Neural crest cell (in vitro differentiated cells): ENCODE results near the gene SF3A1. TPM values are rescaled to one million over a fixed set of nuclear protein-coding genes. Genes with fewer than 3 reads are reported as not detected.
A peak's percentile ranks its signal among the peaks of the same experiment; 100 is the strongest.

ENCODE experiments used
- DNase-seq: peaks from one replicate; pipeline ENCODE4 v3.0.0; 2021; ENCODE audit warnings: low read depth, mixed read lengths, low spot score
- H3K27ac Mint-ChIP-seq: one replicate; pipeline ENCODE4 v1.8.0; 2021; ENCODE audit warnings: mild to moderate bottlenecking, mixed read lengths; ENCODE audit not compliant: unreplicated experiment
- H3K27me3 Mint-ChIP-seq: 2 replicates; pipeline ENCODE4 v1.8.0; 2021; ENCODE audit warnings: low read depth, mild to moderate bottlenecking, mixed read lengths
- H3K36me3 Mint-ChIP-seq: 2 replicates; pipeline ENCODE4 v1.8.0; 2021; ENCODE audit warnings: low read depth, mild to moderate bottlenecking, mixed read lengths
- H3K4me1 Mint-ChIP-seq: 2 replicates; pipeline ENCODE4 v1.8.0; 2021; ENCODE audit warnings: mixed read lengths
- H3K4me3 Mint-ChIP-seq: one replicate; pipeline ENCODE4 v1.8.0; 2021; ENCODE audit warnings: mild to moderate bottlenecking, mixed read lengths
- H3K9me3 Mint-ChIP-seq: 2 replicates; pipeline ENCODE4 v1.8.0; 2021; ENCODE audit warnings: mixed read lengths
- CTCF ChIP-seq: fragments of 200-600 bp; sonication (generic); conservative IDR thresholded peaks from 2 replicates; pipeline ENCODE4 v1.5.0; 2021; ENCODE audit warnings: antibody characterized with exemption, mild to moderate bottlenecking
- total RNA-seq: library from RNA; stranded (reverse); gene quantifications from 2 replicates; pipeline ENCODE4 v1.2.1, GENCODE V29; 2021

Gene SF3A1
- total RNA-seq, 1 donor from 2014 or later: 265 TPM

- H3K4me1 Mint-ChIP-seq: no peaks in the 10 kb centered on the region
- DNase-seq: no peak
- TF ChIP-seq CTCF: no peak
Measured at GRCh38 chr22:30365891-30366290, 9.2 kb upstream of the SF3A1 start.

GRCh38 chr22:30362651-30363281 lies 6.1 kb upstream of the SF3A1 start:
- H3K27ac Mint-ChIP-seq: no peak overlapping the region

More at GRCh38 chr22:30365891-30366290, 9.2 kb upstream of the SF3A1 start:
- no peaks in the 10 kb centered on the region for H3K9me3 Mint-ChIP-seq
- H3K27me3 Mint-ChIP-seq: no peaks in the 10 kb centered on the region
- H3K4me3 Mint-ChIP-seq: no peak overlapping the region
- H3K36me3 Mint-ChIP-seq: no peaks in the 10 kb centered on the region
- H3K27ac Mint-ChIP-seq: no peak overlapping the region

GRCh38 chr22:30361916-30362650 lies 5.4 kb upstream of the SF3A1 start:
- H3K36me3 Mint-ChIP-seq: no peaks in the 10 kb centered on the region
- peaks cover 11% of the 10 kb centered on the region for H3K4me1 Mint-ChIP-seq
- H3K4me3 Mint-ChIP-seq: no peak overlapping the region
- no peak for TF ChIP-seq CTCF
- DNase-seq: no peak
- peak overlapping the region; percentile 67 for H3K27ac Mint-ChIP-seq
- no peaks in the 10 kb centered on the region for H3K9me3 Mint-ChIP-seq
- H3K27me3 Mint-ChIP-seq: no peaks in the 10 kb centered on the region

More at GRCh38 chr22:30362651-30363281, 6.1 kb upstream of the SF3A1 start:
- Mint-ChIP-seq H3K36me3 (no peaks in the 10 kb centered on the region), H3K4me3 (no peak overlapping the region), H3K4me1 (peaks cover 7% of the 10 kb centered on the region), H3K9me3 (no peaks in the 10 kb centered on the region), H3K27me3 (no peaks in the 10 kb centered on the region)
- no peak for DNase-seq
- no peak for TF ChIP-seq CTCF

GRCh38 chr22:30358541-30358940 lies 1.8 kb upstream of the SF3A1 start:
- peak overlapping the region; percentile 99 for H3K4me3 Mint-ChIP-seq
- H3K4me1 Mint-ChIP-seq: peaks cover 40% of the 10 kb centered on the region
- no peak for DNase-seq
- H3K27me3 Mint-ChIP-seq: no peaks in the 10 kb centered on the region
- no peaks in the 10 kb centered on the region for H3K9me3 Mint-ChIP-seq
- no peak overlapping the region for H3K27ac Mint-ChIP-seq
- no peaks in the 10 kb centered on the region for H3K36me3 Mint-ChIP-seq
- no peak for TF ChIP-seq CTCF

- Mint-ChIP-seq H3K9me3 (no peaks in the 10 kb centered on the region), H3K27ac (peak overlapping the region; percentile 71), H3K36me3 (no peaks in the 10 kb centered on the region), H3K4me1 (peaks cover 40% of the 10 kb centered on the region), H3K4me3 (peak overlapping the region; percentile 99), H3K27me3 (no peaks in the 10 kb centered on the region)
- TF ChIP-seq CTCF: no peak
- DNase-seq: no peak
Measured at GRCh38 chr22:30357650-30358215, 1.0 kb upstream of the SF3A1 start.
